Neural cell (in vitro differentiated cells): ENCODE measurements around the gene TTC31. TPM values are rescaled to one million over a fixed set of nuclear protein-coding genes. Genes with fewer than 3 reads are reported as not detected.
A peak's percentile ranks its signal among the peaks of the same experiment; 100 is the strongest.

ENCODE experiments used
- H2AFZ ChIP-seq: fragments of 200-600, 300-800 bp; sonication (generic), shearing (Covaris generic); 2 replicates; pipeline ENCODE4 v1.6.0; 2014; ENCODE audit warnings: low read depth, mild to moderate bottlenecking, antibody characterized with exemption, low read length, moderate library complexity
- H3F3A ChIP-seq: fragments of 200-600 bp; shearing (Covaris generic); 2 replicates; pipeline ENCODE4 v1.6.1; 2016; ENCODE audit warnings: mild to moderate bottlenecking, moderate library complexity, mixed read lengths, antibody characterized with exemption, low read length; ENCODE audit not compliant: insufficient read depth, poor library complexity, severe bottlenecking
- H3K27ac ChIP-seq: fragments of 200-600, 300-800 bp; sonication (generic), shearing (Covaris generic); 2 replicates; pipeline ENCODE4 v1.5.1; 2014; ENCODE audit warnings: mild to moderate bottlenecking, low read length, moderate library complexity
- H3K27me3 ChIP-seq: fragments of 300-800, 200-600 bp; sonication (generic), shearing (Covaris generic); 2 replicates; pipeline ENCODE4 v1.6.0; 2014; ENCODE audit warnings: mild to moderate bottlenecking, low read depth, low read length, moderate library complexity; ENCODE audit not compliant: insufficient read depth
- H3K36me3 ChIP-seq: fragments of 300-800, 200-600 bp; sonication (generic), shearing (Covaris generic); 2 replicates; pipeline ENCODE4 v1.5.1; 2014; ENCODE audit warnings: mild to moderate bottlenecking, antibody characterized with exemption, low read length, moderate library complexity; ENCODE audit not compliant: insufficient read depth
- H3K4me2 ChIP-seq: fragments of 300-800, 200-600 bp; sonication (generic), shearing (Covaris generic); 2 replicates; pipeline ENCODE4 v1.6.0; 2014; ENCODE audit warnings: mild to moderate bottlenecking, low read length
- H3K4me3 ChIP-seq: fragments of 300-800, 200-600 bp; sonication (generic), shearing (Covaris generic); 2 replicates; pipeline ENCODE4 v1.5.1; 2014; ENCODE audit warnings: mild to moderate bottlenecking, low read length, moderate library complexity
- H3K79me2 ChIP-seq: fragments of 200-600 bp; shearing (Covaris generic); replicated peaks from 2 replicates; pipeline ENCODE4 v1.6.0; 2014; ENCODE audit warnings: mild to moderate bottlenecking, low read length, moderate library complexity; ENCODE audit not compliant: insufficient read depth
- H3K9ac ChIP-seq: fragments of 300-800, 200-600 bp; sonication (generic), shearing (Covaris generic); 2 replicates; pipeline ENCODE4 v1.6.1; 2016; ENCODE audit warnings: mild to moderate bottlenecking, low read length, mixed read lengths
- H3K9me2 ChIP-seq: fragments of 200-600 bp; shearing (Covaris generic); 2 replicates; pipeline ENCODE4 v1.6.1; 2016; ENCODE audit warnings: mild to moderate bottlenecking, low read length, mixed read lengths; ENCODE audit not compliant: insufficient read depth
- H3K9me3 ChIP-seq: fragments of 200-600, 300-800 bp; sonication (generic), shearing (Covaris generic); 2 replicates; pipeline ENCODE4 v1.6.1; 2016; ENCODE audit warnings: mild to moderate bottlenecking, mixed run types, low read length, moderate library complexity, mixed read lengths
- H4K20me1 ChIP-seq: fragments of 200-600 bp; shearing (Covaris generic); 2 replicates; pipeline ENCODE4 v1.6.1; 2016; ENCODE audit warnings: mild to moderate bottlenecking, mixed run types; ENCODE audit not compliant: insufficient read depth
- EP300 ChIP-seq: fragments of 450-650 bp; conservative IDR thresholded peaks from 2 replicates; pipeline ENCODE4 v1.6.1; 2014; ENCODE audit warnings: antibody characterized with exemption, mild to moderate bottlenecking, moderate library complexity; ENCODE audit not compliant: poor library complexity, severe bottlenecking
- EZH2 ChIP-seq: fragments of 200-600, 300-800 bp; shearing (Covaris generic), sonication (generic); IDR thresholded peaks from 2 replicates; pipeline ENCODE4 v1.6.1; 2014; ENCODE audit warnings: antibody characterized with exemption, low read length, borderline replicate concordance, mild to moderate bottlenecking; ENCODE audit not compliant: insufficient read depth, poor library complexity, severe bottlenecking
- MXI1 ChIP-seq: fragments of 450-650 bp; conservative IDR thresholded peaks from 2 replicates; pipeline ENCODE4 v1.6.1; 2014; ENCODE audit warnings: antibody characterized with exemption, mild to moderate bottlenecking; ENCODE audit not compliant: poor library complexity, severe bottlenecking
- POLR2AphosphoS5 ChIP-seq: IDR thresholded peaks from 2 replicates; pipeline ENCODE4 v1.6.1; 2012
- RAD21 ChIP-seq: fragments of 450-650 bp; conservative IDR thresholded peaks from 2 replicates; pipeline ENCODE4 v1.6.1; 2014; ENCODE audit warnings: antibody characterized with exemption, mild to moderate bottlenecking, moderate library complexity
- SMC3 ChIP-seq: fragments of 450-650 bp; conservative IDR thresholded peaks from 2 replicates; pipeline ENCODE4 v1.6.1; 2014; ENCODE audit warnings: antibody characterized with exemption, mild to moderate bottlenecking, moderate library complexity; ENCODE audit not compliant: poor library complexity
- TAF1 ChIP-seq: IDR thresholded peaks from 2 replicates; pipeline ENCODE4 v1.6.1; 2012; ENCODE audit warnings: low read depth
- polyA plus RNA-seq: library from polyadenylated mRNA; depleted of rRNA; stranded (reverse); fragments of >200 nt; gene quantifications from 2 replicates; pipeline ENCODE4 v1.2.3, GENCODE V29; 2014
- TF ChIP-seq, protein P1 (sequence below): fragments of 450-650 bp; IDR thresholded peaks from 2 replicates; pipeline ENCODE4 v1.5.1; 2014; ENCODE audit warnings: antibody characterized with exemption, mild to moderate bottlenecking, moderate library complexity; ENCODE audit not compliant: poor library complexity, severe bottlenecking
- TF ChIP-seq, protein P2 (sequence below): IDR thresholded peaks from 2 replicates; pipeline ENCODE4 v1.6.1; 2012; ENCODE audit warnings: borderline replicate concordance

Gene TTC31
- polyA plus RNA-seq, 1 donor from 2014 or later, result 11.0 TPM

DNA sequence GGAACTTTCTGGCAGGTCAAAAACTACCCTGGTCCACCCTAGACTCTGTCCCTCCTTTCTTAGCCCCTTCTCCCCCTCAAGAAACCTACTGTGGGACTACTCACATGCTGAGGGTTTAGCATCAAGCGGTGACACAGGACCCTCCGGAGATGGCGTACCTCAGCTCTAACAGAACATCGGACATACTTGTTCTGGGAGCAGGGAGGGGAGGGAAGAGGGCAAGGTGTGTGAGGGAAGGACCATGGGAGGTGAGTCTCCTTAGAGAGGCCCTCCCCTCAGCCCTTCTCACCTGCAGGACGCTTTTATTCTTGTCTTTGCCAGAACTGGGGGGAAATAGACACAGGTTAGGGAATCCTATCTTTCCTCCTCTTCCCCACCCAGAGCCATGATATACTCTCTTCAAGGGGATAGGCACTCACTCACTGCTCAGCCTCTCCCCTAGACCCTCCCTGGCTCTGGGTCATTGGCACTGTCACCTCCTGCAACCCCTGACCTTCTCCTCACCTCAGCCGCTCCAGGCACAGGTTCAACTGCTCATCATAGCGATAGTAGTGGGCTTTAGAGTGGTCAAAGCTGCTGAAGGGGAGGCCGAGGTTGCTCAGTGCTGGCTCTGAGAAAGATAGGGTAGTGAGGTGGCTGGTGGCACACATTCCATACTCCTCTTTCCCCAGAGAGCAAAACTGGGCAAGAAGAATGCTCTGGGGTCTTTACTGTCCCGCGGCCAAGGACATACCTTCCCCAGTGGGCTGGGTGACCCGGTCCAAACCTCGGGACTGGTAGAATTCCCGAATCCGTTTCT is 22.8 kb downstream of the TTC31 start:
- no peak overlapping the region for H3K9ac ChIP-seq
- peaks cover 6% of the 10 kb centered on the region for H3K79me2 ChIP-seq
- H3K27me3 ChIP-seq, result peaks cover 76% of the 10 kb centered on the region
- no peak overlapping the region for H2AFZ ChIP-seq
- no peak overlapping the region for H3K4me2 ChIP-seq
- H3K9me3 ChIP-seq, result no peaks in the 10 kb centered on the region
- peaks cover 3% of the 10 kb centered on the region for H3F3A ChIP-seq
- H3K27ac ChIP-seq, result no peak overlapping the region
- no peaks in the 10 kb centered on the region for H3K9me2 ChIP-seq
- H3K36me3 ChIP-seq, result peaks cover 7% of the 10 kb centered on the region
- no peaks in the 10 kb centered on the region for H4K20me1 ChIP-seq
- TF ChIP-seq SMC3 (no peak), MXI1 (no peak), EP300 (no peak), POLR2AphosphoS5 (no peak), EZH2 (no peak), RAD21 (no peak)
- TF ChIP-seq, protein P1, sequence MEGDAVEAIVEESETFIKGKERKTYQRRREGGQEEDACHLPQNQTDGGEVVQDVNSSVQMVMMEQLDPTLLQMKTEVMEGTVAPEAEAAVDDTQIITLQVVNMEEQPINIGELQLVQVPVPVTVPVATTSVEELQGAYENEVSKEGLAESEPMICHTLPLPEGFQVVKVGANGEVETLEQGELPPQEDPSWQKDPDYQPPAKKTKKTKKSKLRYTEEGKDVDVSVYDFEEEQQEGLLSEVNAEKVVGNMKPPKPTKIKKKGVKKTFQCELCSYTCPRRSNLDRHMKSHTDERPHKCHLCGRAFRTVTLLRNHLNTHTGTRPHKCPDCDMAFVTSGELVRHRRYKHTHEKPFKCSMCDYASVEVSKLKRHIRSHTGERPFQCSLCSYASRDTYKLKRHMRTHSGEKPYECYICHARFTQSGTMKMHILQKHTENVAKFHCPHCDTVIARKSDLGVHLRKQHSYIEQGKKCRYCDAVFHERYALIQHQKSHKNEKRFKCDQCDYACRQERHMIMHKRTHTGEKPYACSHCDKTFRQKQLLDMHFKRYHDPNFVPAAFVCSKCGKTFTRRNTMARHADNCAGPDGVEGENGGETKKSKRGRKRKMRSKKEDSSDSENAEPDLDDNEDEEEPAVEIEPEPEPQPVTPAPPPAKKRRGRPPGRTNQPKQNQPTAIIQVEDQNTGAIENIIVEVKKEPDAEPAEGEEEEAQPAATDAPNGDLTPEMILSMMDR, result no peak
- peak overlapping the region; percentile 70 for H3K4me3 ChIP-seq

DNA sequence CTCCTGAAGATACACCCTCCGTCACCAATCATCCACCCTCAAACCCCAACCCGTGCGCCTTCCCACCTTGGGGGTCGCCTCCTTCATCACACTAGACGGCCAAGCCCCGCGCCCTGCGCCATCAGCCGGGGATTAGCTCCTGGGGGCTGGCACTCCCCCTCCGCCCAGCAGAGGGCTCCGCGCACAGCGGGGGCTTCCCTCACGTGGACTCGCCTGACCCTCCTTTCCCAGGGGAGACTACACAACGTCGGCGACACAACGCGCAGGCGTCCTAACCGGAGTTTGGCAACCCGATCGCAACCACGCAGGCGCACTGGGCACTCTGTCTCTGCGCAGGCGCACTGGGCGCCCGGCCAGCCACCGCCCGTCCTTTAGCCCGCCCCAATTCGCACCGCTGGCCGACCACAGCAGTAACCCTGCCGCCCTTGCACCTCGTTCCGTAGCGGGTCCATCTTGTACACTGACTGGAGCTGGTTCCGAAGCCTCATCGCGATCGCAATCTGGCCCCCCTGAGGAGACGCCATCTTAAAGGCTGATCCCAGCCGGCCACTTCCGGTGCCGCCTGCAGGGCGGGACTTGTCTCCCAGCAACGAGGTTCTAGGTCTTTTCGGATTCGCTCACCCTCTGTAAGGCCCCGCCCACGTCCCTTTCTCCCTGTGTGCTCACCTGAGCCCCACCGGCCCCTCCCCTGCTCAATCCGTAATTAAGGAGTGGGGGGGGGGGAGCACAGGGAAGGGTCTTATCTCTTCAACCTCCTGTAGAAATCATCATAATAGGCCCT is 24.5 kb downstream of the TTC31 start, which contains the start of gene PCGF1:
PCGF1 (minus strand) TSS at position 551 of the 781 bp plus-strand sequence; CDS start at position 524, 27 bp downstream.
- TF ChIP-seq SMC3, result peak; percentile 72
- peak; percentile 59 for TF ChIP-seq RAD21
- no peak for TF ChIP-seq EZH2
- TF ChIP-seq, protein P1, result peak; percentile 75
- TF ChIP-seq, protein P2, sequence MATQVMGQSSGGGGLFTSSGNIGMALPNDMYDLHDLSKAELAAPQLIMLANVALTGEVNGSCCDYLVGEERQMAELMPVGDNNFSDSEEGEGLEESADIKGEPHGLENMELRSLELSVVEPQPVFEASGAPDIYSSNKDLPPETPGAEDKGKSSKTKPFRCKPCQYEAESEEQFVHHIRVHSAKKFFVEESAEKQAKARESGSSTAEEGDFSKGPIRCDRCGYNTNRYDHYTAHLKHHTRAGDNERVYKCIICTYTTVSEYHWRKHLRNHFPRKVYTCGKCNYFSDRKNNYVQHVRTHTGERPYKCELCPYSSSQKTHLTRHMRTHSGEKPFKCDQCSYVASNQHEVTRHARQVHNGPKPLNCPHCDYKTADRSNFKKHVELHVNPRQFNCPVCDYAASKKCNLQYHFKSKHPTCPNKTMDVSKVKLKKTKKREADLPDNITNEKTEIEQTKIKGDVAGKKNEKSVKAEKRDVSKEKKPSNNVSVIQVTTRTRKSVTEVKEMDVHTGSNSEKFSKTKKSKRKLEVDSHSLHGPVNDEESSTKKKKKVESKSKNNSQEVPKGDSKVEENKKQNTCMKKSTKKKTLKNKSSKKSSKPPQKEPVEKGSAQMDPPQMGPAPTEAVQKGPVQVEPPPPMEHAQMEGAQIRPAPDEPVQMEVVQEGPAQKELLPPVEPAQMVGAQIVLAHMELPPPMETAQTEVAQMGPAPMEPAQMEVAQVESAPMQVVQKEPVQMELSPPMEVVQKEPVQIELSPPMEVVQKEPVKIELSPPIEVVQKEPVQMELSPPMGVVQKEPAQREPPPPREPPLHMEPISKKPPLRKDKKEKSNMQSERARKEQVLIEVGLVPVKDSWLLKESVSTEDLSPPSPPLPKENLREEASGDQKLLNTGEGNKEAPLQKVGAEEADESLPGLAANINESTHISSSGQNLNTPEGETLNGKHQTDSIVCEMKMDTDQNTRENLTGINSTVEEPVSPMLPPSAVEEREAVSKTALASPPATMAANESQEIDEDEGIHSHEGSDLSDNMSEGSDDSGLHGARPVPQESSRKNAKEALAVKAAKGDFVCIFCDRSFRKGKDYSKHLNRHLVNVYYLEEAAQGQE, result peak; percentile 16
- TF ChIP-seq EP300, result peak; percentile 72
- TF ChIP-seq TAF1, result peak; percentile 91
- TF ChIP-seq POLR2AphosphoS5, result peak; percentile 92
- peak; percentile 75 for TF ChIP-seq MXI1
- peak within 1 kb of the TSS; percentile 70 for H3K4me3 ChIP-seq
- peak within 1 kb of the TSS; percentile 88 for H2AFZ ChIP-seq
- H3F3A ChIP-seq, result peaks cover 3% of the 10 kb centered on the region
- H3K9me2 ChIP-seq, result no peaks in the 10 kb centered on the region
- no peaks in the 10 kb centered on the region for H4K20me1 ChIP-seq
- H3K27me3 ChIP-seq, result peaks cover 76% of the 10 kb centered on the region
- H3K79me2 ChIP-seq, result peaks cover 6% of the 10 kb centered on the region
- peak within 1 kb of the TSS; percentile 98 for H3K27ac ChIP-seq
- peak within 1 kb of the TSS; percentile 92 for H3K9ac ChIP-seq
- H3K9me3 ChIP-seq, result no peaks in the 10 kb centered on the region
- peak within 1 kb of the TSS; percentile 91 for H3K4me2 ChIP-seq
- peaks cover 7% of the 10 kb centered on the region for H3K36me3 ChIP-seq
